ENCODE data around the gene ZNF367. TPM values are rescaled to one million over a fixed set of nuclear protein-coding genes. Genes with fewer than 3 reads are reported as not detected.

ZNF367 gene
- polyA plus RNA-seq, 1 donor (not counting 4 experiments of a cell fraction or from before 2014, with no cell fraction given), result 2.2 TPM

- peaks cover 10 to 13% of the 10 kb centered on the region in 2 experiments for H3K36me3 ChIP-seq (ENCODE audit: control insufficient read depth in 2 of 2, extremely low read depth in 1 of 2, insufficient read depth in 2 of 2, low read length in 2 of 2)
- H3K4me2 ChIP-seq (ENCODE audit: control insufficient read depth, extremely low read depth, insufficient read depth, low read depth, low read length), result no peak overlapping the region
- H3K4me3 ChIP-seq (ENCODE audit: control insufficient read depth in 2 of 3, extremely low read depth in 1 of 3, insufficient read depth in 2 of 3, low read depth in 1 of 3, low read length in 3 of 3), result no peak overlapping the region
- H3K79me2 ChIP-seq (ENCODE audit: control insufficient read depth, insufficient read depth, low read length), result no peaks in the 10 kb centered on the region
- dilution Hi-C loops (cut with MboI; ENCODE audit: extremely low pct_ligation_motif_present, low sequenced_read_pairs), result no loop called here
- H2AFZ ChIP-seq (ENCODE audit: control insufficient read depth, low read length), result no peak overlapping the region
- H3K27me3 ChIP-seq (ENCODE audit: control insufficient read depth, extremely low read depth, insufficient read depth, low read length), result no peaks in the 10 kb centered on the region
- H3K27ac ChIP-seq (ENCODE audit: control insufficient read depth, insufficient read depth, low read length), result no peak overlapping the region
- H3K9me1 ChIP-seq (ENCODE audit: control insufficient read depth, extremely low read depth, insufficient read depth, low read length), result no peaks in the 10 kb centered on the region
- no peaks in the 10 kb centered on the region for H3K4me1 ChIP-seq (ENCODE audit: control insufficient read depth, extremely low read depth, insufficient read depth, low read length)
- H3K9ac ChIP-seq (ENCODE audit: control insufficient read depth, extremely low read depth, insufficient read depth, low read length), result no peak overlapping the region
- FAIRE-seq, result no peak
- DNase-seq (ENCODE audit: low read depth, low spot score), result no peak
- H4K20me1 ChIP-seq (ENCODE audit: control insufficient read depth, extremely low read depth, insufficient read depth, low read length), result no peaks in the 10 kb centered on the region
- H3K9me3 ChIP-seq (ENCODE audit: control insufficient read depth, low read depth, low read length), result no peaks in the 10 kb centered on the region
- TF ChIP-seq EZH2 (IDR thresholded peaks at IDR 0.05; ENCODE audit: low read length) (no peak), CTCF (optimal IDR thresholded peaks at IDR 0.05 in 1 of 3, IDR thresholded peaks at IDR 0.05 in 1 of 3, conservative IDR thresholded peaks at IDR 0.05 in 1 of 3; ENCODE audit: extremely low read depth in 1 of 3, insufficient read depth in 2 of 3, low read length in 3 of 3) (no peak)
Observed at GRCh38 chr9:96464426-96464825, 46.3 kb upstream of the ZNF367 start.

- DNase-seq (ENCODE audit: low read depth, low spot score) (no peak), FAIRE-seq (no peak)
- no peak overlapping the region for H3K4me3 ChIP-seq (ENCODE audit: control insufficient read depth in 2 of 3, extremely low read depth in 1 of 3, insufficient read depth in 2 of 3, low read depth in 1 of 3, low read length in 3 of 3)
- no peaks in the 10 kb centered on the region for H4K20me1 ChIP-seq (ENCODE audit: control insufficient read depth, extremely low read depth, insufficient read depth, low read length)
- H3K27ac ChIP-seq (ENCODE audit: control insufficient read depth, insufficient read depth, low read length), result no peak overlapping the region
- no peak overlapping the region for H2AFZ ChIP-seq (ENCODE audit: control insufficient read depth, low read length)
- no peaks in the 10 kb centered on the region for H3K9me1 ChIP-seq (ENCODE audit: control insufficient read depth, extremely low read depth, insufficient read depth, low read length)
- no peaks in the 10 kb centered on the region for H3K9me3 ChIP-seq (ENCODE audit: control insufficient read depth, low read depth, low read length)
- H3K27me3 ChIP-seq (ENCODE audit: control insufficient read depth, extremely low read depth, insufficient read depth, low read length), result no peaks in the 10 kb centered on the region
- dilution Hi-C loops (cut with MboI; ENCODE audit: extremely low pct_ligation_motif_present, low sequenced_read_pairs), result no loop called here
- no peaks in the 10 kb centered on the region for H3K4me1 ChIP-seq (ENCODE audit: control insufficient read depth, extremely low read depth, insufficient read depth, low read length)
- H3K9ac ChIP-seq (ENCODE audit: control insufficient read depth, extremely low read depth, insufficient read depth, low read length), result no peak overlapping the region
- peaks cover 8 to 10% of the 10 kb centered on the region in 2 experiments for H3K36me3 ChIP-seq (ENCODE audit: control insufficient read depth in 2 of 2, extremely low read depth in 1 of 2, insufficient read depth in 2 of 2, low read length in 2 of 2)
- TF ChIP-seq EZH2 (IDR thresholded peaks at IDR 0.05; ENCODE audit: low read length) (no peak), CTCF (optimal IDR thresholded peaks at IDR 0.05 in 1 of 3, IDR thresholded peaks at IDR 0.05 in 1 of 3, conservative IDR thresholded peaks at IDR 0.05 in 1 of 3; ENCODE audit: extremely low read depth in 1 of 3, insufficient read depth in 2 of 3, low read length in 3 of 3) (no peak)
- no peak overlapping the region for H3K4me2 ChIP-seq (ENCODE audit: control insufficient read depth, extremely low read depth, insufficient read depth, low read depth, low read length)
- no peaks in the 10 kb centered on the region for H3K79me2 ChIP-seq (ENCODE audit: control insufficient read depth, insufficient read depth, low read length)
Observed at GRCh38 chr9:96462541-96462940, 44.4 kb upstream of the ZNF367 start.

All from keratinocyte (primary cell).